Loucy (cell line): ENCODE measurements around the gene CD300A.

ENCODE experiments used
- H2AFZ ChIP-seq: fragments of 200-600 bp; sonication (generic); 2 replicates; pipeline ENCODE4 v1.6.0; 2016; ENCODE audit warnings: antibody characterized with exemption, mild to moderate bottlenecking, low read length, moderate library complexity
- H3F3A ChIP-seq: fragments of 200-600 bp; 2 replicates; pipeline ENCODE4 v1.6.0; 2016; ENCODE audit warnings: antibody characterized with exemption, low read depth, mild to moderate bottlenecking
- H3K27me3 ChIP-seq: fragments of 200-600 bp; sonication (generic); 2 replicates; pipeline ENCODE4 v1.6.1; 2014; ENCODE audit warnings: low read length, mild to moderate bottlenecking; ENCODE audit not compliant: insufficient read depth, poor library complexity, severe bottlenecking
- H3K36me3 ChIP-seq: fragments of 200-600 bp; sonication (generic); 2 replicates; pipeline ENCODE4 v1.6.1; 2016; ENCODE audit warnings: low read length; ENCODE audit not compliant: insufficient read depth
- H3K4me1 ChIP-seq: fragments of 200-600 bp; sonication (generic); 2 replicates; pipeline ENCODE4 v1.5.1; 2014; ENCODE audit warnings: low read length, mild to moderate bottlenecking; ENCODE audit not compliant: insufficient read depth, poor library complexity, severe bottlenecking
- H3K4me2 ChIP-seq: fragments of 200-600 bp; sonication (generic); 2 replicates; pipeline ENCODE4 v1.6.0; 2014; ENCODE audit warnings: antibody characterized with exemption, low read length, low read depth, mild to moderate bottlenecking; ENCODE audit not compliant: poor library complexity, severe bottlenecking
- H3K4me3 ChIP-seq: fragments of 200-600 bp; sonication (generic); 2 replicates; pipeline ENCODE4 v1.5.1; 2014; ENCODE audit warnings: low read length, mild to moderate bottlenecking, mixed read lengths; ENCODE audit not compliant: poor library complexity, severe bottlenecking
- H3K79me2 ChIP-seq: fragments of 200-600 bp; sonication (generic); 2 replicates; pipeline ENCODE4 v1.6.1; 2014; ENCODE audit warnings: low read length; ENCODE audit not compliant: insufficient read depth
- H3K9ac ChIP-seq: fragments of 200-600 bp; sonication (generic); 2 replicates; pipeline ENCODE4 v1.6.0; 2014; ENCODE audit warnings: mild to moderate bottlenecking, low read depth, low read length, moderate library complexity; ENCODE audit not compliant: poor library complexity, severe bottlenecking
- H3K9me2 ChIP-seq: fragments of 200-600 bp; sonication (generic); replicated peaks from 2 replicates; pipeline ENCODE4 v1.6.1; 2016; ENCODE audit warnings: low read depth, low read length, mixed read lengths
- H3K9me3 ChIP-seq: fragments of 200-600 bp; sonication (generic); 2 replicates; pipeline ENCODE4 v1.6.1; 2014; ENCODE audit warnings: mild to moderate bottlenecking, antibody characterized with exemption, low read length, low read depth; ENCODE audit not compliant: insufficient read depth
- H4K20me1 ChIP-seq: fragments of 200-600 bp; sonication (generic); 2 replicates; pipeline ENCODE4 v1.6.0; 2014; ENCODE audit warnings: antibody characterized with exemption, low read length, mild to moderate bottlenecking; ENCODE audit not compliant: insufficient read depth, poor library complexity, severe bottlenecking
- CTCF ChIP-seq: fragments of 200-600 bp; sonication (generic); conservative IDR thresholded peaks from 2 replicates; pipeline ENCODE4 v1.5.1; 2014; ENCODE audit warnings: mild to moderate bottlenecking, antibody characterized with exemption, low read length
- EZH2phosphoT487 ChIP-seq: fragments of 200-600 bp; IDR thresholded peaks from 2 replicates; pipeline ENCODE4 v1.6.1; 2018; ENCODE audit warnings: antibody characterized with exemption, mild to moderate bottlenecking, moderate library complexity, borderline replicate concordance

The CD300A gene

GRCh38 chr17:74530831-74531150 lies 64.4 kb downstream of the CD300A start:
- Histone ChIP-seq H3K27me3 (no peaks in the 10 kb centered on the region), H3K79me2 (no peaks in the 10 kb centered on the region), H4K20me1 (no peaks in the 10 kb centered on the region), H3K9ac (no peak overlapping the region), H3K9me2 (no peaks in the 10 kb centered on the region), H3F3A (no peaks in the 10 kb centered on the region), H3K4me3 (no peak overlapping the region), H3K4me1 (no peaks in the 10 kb centered on the region), H3K9me3 (no peaks in the 10 kb centered on the region), H3K36me3 (no peaks in the 10 kb centered on the region), H2AFZ (no peak overlapping the region), H3K4me2 (no peak overlapping the region)
- TF ChIP-seq EZH2phosphoT487, result no peak
- no peak for TF ChIP-seq CTCF

- Histone ChIP-seq H3K79me2 (no peaks in the 10 kb centered on the region), H3K27me3 (no peaks in the 10 kb centered on the region), H4K20me1 (no peaks in the 10 kb centered on the region), H2AFZ (no peak within 1 kb of the TSS), H3F3A (no peaks in the 10 kb centered on the region), H3K4me3 (no peak within 1 kb of the TSS), H3K4me2 (no peak within 1 kb of the TSS), H3K9me2 (no peaks in the 10 kb centered on the region), H3K9ac (no peak within 1 kb of the TSS), H3K36me3 (no peaks in the 10 kb centered on the region), H3K4me1 (no peaks in the 10 kb centered on the region), H3K9me3 (no peaks in the 10 kb centered on the region)
- no peak for TF ChIP-seq CTCF
- TF ChIP-seq EZH2phosphoT487, result no peak
Measured at GRCh38 chr17:74531231-74531761, 64.9 kb downstream of the CD300A start, which contains the start of gene CD300LB. CD300LB (minus strand) TSS chr17:74531475; CDS start chr17:74531350, 125 bp downstream.

GRCh38 chr17:74532115-74532514 lies 65.7 kb downstream of the CD300A start:
- H4K20me1 ChIP-seq, result no peaks in the 10 kb centered on the region
- H3K36me3 ChIP-seq, result no peaks in the 10 kb centered on the region
- no peaks in the 10 kb centered on the region for H3F3A ChIP-seq
- H3K9me2 ChIP-seq, result no peaks in the 10 kb centered on the region
- H3K9me3 ChIP-seq, result no peaks in the 10 kb centered on the region
- H3K27me3 ChIP-seq, result no peaks in the 10 kb centered on the region
- H3K9ac ChIP-seq, result no peak overlapping the region
- H2AFZ ChIP-seq, result no peak overlapping the region
- TF ChIP-seq EZH2phosphoT487, result no peak
- TF ChIP-seq CTCF, result no peak
- H3K4me1 ChIP-seq, result no peaks in the 10 kb centered on the region
- no peaks in the 10 kb centered on the region for H3K79me2 ChIP-seq
- no peak overlapping the region for H3K4me3 ChIP-seq
- no peak overlapping the region for H3K4me2 ChIP-seq
